Spinal cord (tissue), 10 donors: ENCODE data around the gene APOLD1. TPM values are rescaled to one million over a fixed set of nuclear protein-coding genes. Genes with fewer than 3 reads are reported as not detected.

ENCODE experiments used
- DNase-seq, 6 donors: peaks; one replicate each; pipeline versions ENCODE4 v3.0.0 to v3.0.0-alpha.2; 2013 to 2015; ENCODE audit warnings: low spot score in 6 of 6, low read depth in 4 of 6
- H3K27ac ChIP-seq: one replicate; pipeline ENCODE4 v1.5.1; 2013; ENCODE audit warnings: low read depth, low read length, control low read depth
- H3K27me3 ChIP-seq: one replicate; pipeline ENCODE4 v1.6.1; 2013; ENCODE audit warnings: low read length; ENCODE audit not compliant: control insufficient read depth, insufficient read depth
- H3K36me3 ChIP-seq: one replicate; pipeline ENCODE4 v1.6.1; 2013; ENCODE audit warnings: low read length; ENCODE audit not compliant: control insufficient read depth, insufficient read depth
- H3K4me1 ChIP-seq: one replicate; pipeline ENCODE4 v1.6.1; 2013; ENCODE audit warnings: low read length; ENCODE audit not compliant: control insufficient read depth, insufficient read depth
- H3K4me3 ChIP-seq: one replicate; pipeline ENCODE4 v1.5.1; 2013; ENCODE audit warnings: low read depth, low read length, control low read depth
- H3K9me3 ChIP-seq: one replicate; pipeline ENCODE4 v1.6.1; 2013; ENCODE audit warnings: low read length; ENCODE audit not compliant: control insufficient read depth, insufficient read depth
- WGBS: methylation state at CpG from one replicate; pipeline ENCODE4 v1.1.5; 2013; ENCODE audit warnings: missing lambda C conversion rate; ENCODE audit not compliant: insufficient coverage; 5-methylcytosine and 5-hydroxymethylcytosine counted together
- polyA plus RNA-seq, 2 donors: library from polyadenylated mRNA; unstranded; fragments of 120-200 nt; gene quantifications; one replicate each; pipeline ENCODE4 v1.2.1, GENCODE V29; 2013; ENCODE audit not compliant: insufficient read length in 2 of 2
- total RNA-seq, 2 donors: library from RNA; depleted of rRNA in 1 of 2; stranded (reverse); fragments of 120-200 nt in 1 of 2; fragments of >200 nt in 1 of 2; gene quantifications; one replicate each; pipeline versions ENCODE4 v1.2.3 to v1.2.4, GENCODE V29; 2013 to 2014
- donor health status: healthy.

APOLD1 gene
- total and polyA plus RNA-seq, 4 donors, result 13.1 to 76.2 (median 26.6) TPM

DNA sequence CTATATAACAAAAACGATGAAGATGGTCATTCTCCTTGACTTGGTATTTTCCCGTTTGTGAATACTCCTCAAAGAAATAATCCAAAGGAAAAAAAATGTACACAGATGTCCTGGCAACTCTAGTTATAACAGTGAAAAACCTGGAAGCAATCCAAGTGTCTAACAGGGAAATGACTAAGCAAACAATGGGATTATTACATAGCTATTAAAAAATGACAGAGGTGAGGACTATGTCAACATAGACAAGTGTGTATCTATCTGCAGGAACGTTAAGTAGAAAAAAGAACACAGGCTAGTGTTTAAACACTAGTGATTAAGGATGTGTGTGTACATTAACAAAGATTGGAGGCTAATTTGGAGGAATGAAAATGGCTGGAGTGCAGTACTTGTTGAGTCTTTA, 5.9 kb upstream of the APOLD1 start:
- 13% methylated on average over 1 of the region's 3 CpGs for WGBS
- Histone ChIP-seq H3K27ac (peak overlapping the region; percentile 10), H3K36me3 (no peaks in the 10 kb centered on the region), H3K9me3 (no peaks in the 10 kb centered on the region), H3K4me3 (no peak overlapping the region), H3K27me3 (no peaks in the 10 kb centered on the region), H3K4me1 (no peaks in the 10 kb centered on the region)
- DNase-seq, result peak in 1 of 6 donors; percentile 35

DNA sequence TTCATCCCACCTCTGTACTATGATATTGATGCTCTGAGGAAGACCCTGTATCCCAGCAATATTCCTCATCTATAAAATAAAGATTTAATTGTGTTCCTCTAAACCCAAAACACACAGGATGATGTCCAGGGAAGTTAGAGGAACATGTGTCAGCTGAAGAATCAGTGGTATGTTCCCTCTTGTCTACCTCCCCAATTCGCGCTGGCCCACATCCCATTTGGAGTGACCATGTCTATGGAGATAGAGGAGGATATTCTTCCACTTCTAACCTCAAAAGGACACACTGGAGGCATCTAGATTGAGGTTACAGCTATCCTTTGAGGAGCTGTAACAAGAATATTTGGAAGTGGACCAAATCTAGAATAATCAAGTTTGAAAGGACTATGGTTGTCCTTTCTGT, 1.3 kb upstream of the APOLD1 start:
- peaks cover 16% of the 10 kb centered on the region for H3K4me1 ChIP-seq
- H3K27me3 ChIP-seq, result no peaks in the 10 kb centered on the region
- H3K27ac ChIP-seq, result peak overlapping the region; percentile 95
- H3K9me3 ChIP-seq, result no peaks in the 10 kb centered on the region
- no peaks in the 10 kb centered on the region for H3K36me3 ChIP-seq
- DNase-seq, result no peak
- WGBS, result no CpG with 5 or more reads among the region's 2 CpGs
- no peak overlapping the region for H3K4me3 ChIP-seq

DNA sequence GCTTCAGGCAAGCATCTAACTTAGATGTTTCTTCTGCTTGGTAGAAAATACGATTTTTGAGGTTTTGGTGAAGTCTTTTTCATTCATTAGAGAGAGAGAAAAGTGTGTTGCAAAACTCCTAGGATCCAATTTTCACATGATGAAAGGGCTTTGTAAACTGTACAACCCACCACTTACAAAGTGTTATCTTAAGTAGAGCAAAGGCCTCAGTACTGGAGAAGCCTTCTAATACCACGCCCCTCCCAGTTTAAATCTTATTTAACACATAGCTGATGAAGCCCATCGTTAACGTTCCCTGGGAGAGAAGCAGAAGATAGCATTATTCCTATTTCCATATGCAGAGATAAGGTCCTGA, 869 bp downstream of the APOLD1 start:
- no peak for DNase-seq
- no peaks in the 10 kb centered on the region for H3K36me3 ChIP-seq
- 33% methylated on average over 3 of the region's 4 CpGs for WGBS
- no peaks in the 10 kb centered on the region for H3K27me3 ChIP-seq
- H3K4me3 ChIP-seq, result peak overlapping the region; percentile 75
- peak overlapping the region; percentile 95 for H3K27ac ChIP-seq
- peaks cover 16% of the 10 kb centered on the region for H3K4me1 ChIP-seq
- no peaks in the 10 kb centered on the region for H3K9me3 ChIP-seq

DNA sequence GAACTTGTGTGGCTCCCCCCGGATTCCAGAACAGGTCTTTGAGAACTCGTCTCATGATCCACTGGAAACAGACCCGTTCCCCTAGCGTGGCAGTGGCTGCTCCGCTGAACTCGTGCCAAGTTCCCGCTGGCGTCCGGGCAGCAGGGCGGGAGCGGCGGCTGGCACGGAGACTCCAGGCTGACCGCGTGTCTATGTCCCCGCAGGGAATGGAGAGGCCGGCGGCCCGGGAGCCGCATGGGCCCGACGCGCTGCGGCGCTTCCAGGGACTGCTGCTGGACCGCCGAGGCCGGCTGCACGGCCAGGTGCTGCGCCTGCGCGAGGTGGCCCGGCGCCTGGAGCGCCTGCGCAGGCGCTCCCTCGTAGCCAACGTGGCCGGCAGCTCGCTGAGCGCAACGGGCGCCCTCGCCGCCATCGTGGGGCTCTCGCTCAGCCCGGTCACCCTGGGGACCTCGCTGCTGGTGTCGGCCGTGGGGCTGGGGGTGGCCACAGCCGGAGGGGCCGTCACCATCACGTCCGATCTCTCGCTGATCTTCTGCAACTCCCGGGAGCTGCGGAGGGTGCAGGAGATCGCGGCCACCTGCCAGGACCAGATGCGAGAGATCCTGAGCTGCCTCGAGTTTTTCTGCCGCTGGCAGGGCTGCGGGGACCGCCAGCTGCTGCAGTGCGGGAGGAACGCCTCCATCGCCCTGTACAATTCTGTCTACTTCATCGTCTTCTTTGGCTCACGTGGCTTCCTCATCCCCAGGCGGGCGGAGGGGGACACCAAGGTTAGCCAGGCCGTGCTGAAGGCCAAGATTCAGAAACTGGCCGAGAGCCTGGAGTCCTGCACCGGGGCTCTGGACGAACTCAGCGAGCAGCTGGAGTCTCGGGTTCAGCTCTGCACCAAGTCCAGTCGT, 1.5 kb downstream of the APOLD1 start:
- peak in 4 of 6 donors; percentile 55 to 95 (median 82) for DNase-seq
- Histone ChIP-seq H3K27ac (peak overlapping the region; percentile 95), H3K4me1 (peaks cover 21% of the 10 kb centered on the region), H3K4me3 (peak overlapping the region; percentile 75), H3K36me3 (no peaks in the 10 kb centered on the region), H3K27me3 (no peaks in the 10 kb centered on the region), H3K9me3 (no peaks in the 10 kb centered on the region)
- WGBS, result 4% methylated on average over 80 of the region's 80 CpGs

DNA sequence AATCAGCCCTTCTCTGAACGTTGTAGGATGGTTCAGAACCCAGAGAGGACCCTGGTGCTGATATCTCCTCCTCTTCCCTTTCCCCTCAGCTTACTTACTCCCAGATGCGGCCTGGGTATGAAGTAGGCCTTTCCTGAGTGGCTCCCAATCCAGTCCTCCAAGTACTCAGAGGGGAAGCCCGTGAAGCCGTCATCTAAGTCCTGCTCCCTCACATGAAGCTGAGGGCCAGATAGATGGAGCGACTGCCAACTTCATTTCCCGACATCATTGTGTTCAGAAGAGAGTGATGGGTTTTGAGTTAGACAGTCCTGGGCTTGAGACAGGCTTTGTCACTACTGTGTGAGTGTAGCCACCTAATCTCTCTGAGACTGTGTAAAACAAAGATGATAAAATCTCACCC, 2.7 kb downstream of the APOLD1 start:
- 83% methylated on average over 4 of the region's 6 CpGs for WGBS
- H3K4me1 ChIP-seq, result peaks cover 27% of the 10 kb centered on the region
- DNase-seq, result peak in 1 of 6 donors; percentile 25
- no peaks in the 10 kb centered on the region for H3K36me3 ChIP-seq
- peak overlapping the region; percentile 75 for H3K4me3 ChIP-seq
- H3K27ac ChIP-seq, result peak overlapping the region; percentile 95
- H3K9me3 ChIP-seq, result no peaks in the 10 kb centered on the region
- no peaks in the 10 kb centered on the region for H3K27me3 ChIP-seq

DNA sequence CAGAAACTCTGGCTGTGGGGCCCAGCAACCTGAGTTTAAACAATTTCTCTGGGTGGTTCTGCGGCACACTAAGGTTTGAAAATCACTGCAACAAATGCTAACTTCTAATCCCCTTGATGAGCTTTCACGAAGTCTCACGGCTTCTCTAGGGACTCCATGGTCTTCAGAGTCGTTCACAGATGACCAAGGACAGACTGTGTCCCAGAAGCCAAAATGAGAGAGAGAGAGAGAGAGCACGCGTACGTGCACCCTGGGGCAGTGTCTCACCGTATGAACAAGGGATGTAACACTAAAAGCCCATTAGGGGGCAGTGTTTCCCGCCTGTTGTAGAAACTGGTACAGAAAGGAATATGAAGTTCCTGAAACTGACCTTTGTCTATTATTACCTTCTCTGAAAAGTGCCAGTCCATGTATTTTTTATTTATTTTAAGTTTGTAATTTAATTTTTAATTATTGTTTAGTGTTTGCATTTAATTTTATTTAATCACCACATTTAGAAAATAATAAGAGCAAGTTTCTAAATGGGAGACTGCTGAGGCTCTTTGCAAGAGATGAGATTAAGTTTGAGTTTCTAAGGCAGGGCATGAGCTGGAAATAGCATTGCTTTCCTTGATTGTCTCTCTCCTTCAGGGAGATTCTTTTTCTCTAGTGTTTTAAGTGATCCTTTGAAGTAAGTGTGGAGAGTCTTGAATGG, 3.4 kb downstream of the APOLD1 start:
- no peaks in the 10 kb centered on the region for H3K27me3 ChIP-seq
- no peaks in the 10 kb centered on the region for H3K36me3 ChIP-seq
- peak in 3 of 6 donors; percentile 71 to 92 (median 88) for DNase-seq
- peak overlapping the region; percentile 95 for H3K27ac ChIP-seq
- 19% methylated on average over 7 of the region's 9 CpGs for WGBS
- H3K4me1 ChIP-seq, result peaks cover 27% of the 10 kb centered on the region
- no peaks in the 10 kb centered on the region for H3K9me3 ChIP-seq
- no peak overlapping the region for H3K4me3 ChIP-seq

DNA sequence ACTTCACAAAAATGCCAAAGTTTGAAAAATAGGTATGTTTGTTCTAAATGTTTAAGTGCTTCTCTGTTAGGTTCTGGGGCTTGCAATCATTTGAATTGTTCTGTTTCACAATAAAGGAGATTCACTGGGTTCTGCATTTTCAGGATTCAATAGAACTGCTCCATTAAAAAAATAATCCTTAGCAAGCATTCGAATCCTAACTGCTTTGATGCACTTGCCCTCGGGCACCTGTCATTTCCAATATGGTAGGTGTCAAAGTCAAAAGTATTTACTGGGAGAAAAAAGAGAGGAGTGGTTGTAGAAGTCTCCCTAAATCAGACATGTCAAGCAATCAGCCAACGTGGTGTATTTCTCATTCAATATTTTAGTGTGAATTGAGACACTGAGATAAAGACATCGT, 5.5 kb downstream of the APOLD1 start:
- Histone ChIP-seq H3K27ac (no peak overlapping the region), H3K9me3 (no peaks in the 10 kb centered on the region)
- WGBS, result no CpG with 5 or more reads among the region's 4 CpGs

DNA sequence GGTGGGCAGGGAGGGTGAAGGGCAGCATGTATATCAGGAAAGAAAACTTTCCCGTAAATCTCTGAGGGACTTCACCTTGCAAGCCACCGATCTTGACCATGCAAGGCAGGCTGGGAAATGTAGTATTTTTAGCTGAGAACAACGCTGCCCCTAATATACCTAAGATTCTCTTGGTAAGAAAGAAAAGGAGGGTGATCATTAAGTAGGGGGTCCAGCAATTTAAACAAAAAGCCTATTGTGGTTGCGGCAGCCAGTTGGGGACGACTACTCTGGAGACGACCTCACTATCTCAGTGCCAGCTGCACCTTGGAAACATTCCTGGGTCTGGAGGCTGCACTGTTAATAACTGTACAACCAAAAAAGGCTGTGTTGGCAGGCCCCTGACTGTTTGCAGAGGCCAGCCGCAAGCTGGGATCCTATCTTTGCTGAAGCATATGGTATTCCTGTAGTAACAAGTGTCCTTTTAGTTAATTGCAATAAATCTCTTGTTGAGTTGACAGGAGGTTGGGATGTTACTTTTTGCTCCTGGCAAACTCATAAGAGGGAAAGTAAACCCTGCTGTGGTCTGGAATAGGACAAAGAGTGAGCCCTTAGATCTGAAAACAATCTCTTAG, 6.4 kb downstream of the APOLD1 start:
- H3K36me3 ChIP-seq, result no peaks in the 10 kb centered on the region
- peaks cover 24% of the 10 kb centered on the region for H3K4me1 ChIP-seq
- no peaks in the 10 kb centered on the region for H3K27me3 ChIP-seq
- DNase-seq, result peak in 2 of 6 donors; percentile 81 to 83
- 7% methylated on average over 4 of the region's 7 CpGs for WGBS
- H3K27ac ChIP-seq, result peak overlapping the region; percentile 67
- H3K4me3 ChIP-seq, result no peak overlapping the region
- H3K9me3 ChIP-seq, result no peaks in the 10 kb centered on the region

More for the DNA sequence above, 5.5 kb downstream of the APOLD1 start:
- no peaks in the 10 kb centered on the region for H3K27me3 ChIP-seq
- no peaks in the 10 kb centered on the region for H3K36me3 ChIP-seq
- peaks cover 24% of the 10 kb centered on the region for H3K4me1 ChIP-seq
- H3K4me3 ChIP-seq, result no peak overlapping the region
- no peak for DNase-seq

DNA sequence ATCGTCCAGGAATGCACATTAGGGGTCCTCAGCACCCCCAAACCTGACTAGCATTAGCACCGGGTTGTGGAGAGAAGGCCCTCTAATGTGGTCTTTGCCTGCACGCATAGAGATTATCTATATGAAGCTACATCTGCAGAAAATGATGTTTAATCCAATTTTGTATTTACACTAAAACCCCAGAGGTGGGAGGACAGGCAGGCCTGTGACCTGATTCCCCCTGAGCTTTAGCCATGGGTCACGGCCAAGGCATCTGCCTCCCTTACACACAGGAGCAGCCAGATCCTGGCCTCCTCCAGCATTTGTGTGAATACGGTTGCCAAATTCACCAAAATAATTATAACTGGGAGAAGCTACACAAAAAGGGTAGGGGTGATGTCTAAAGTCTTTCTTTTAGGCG, 7.0 kb downstream of the APOLD1 start:
- Histone ChIP-seq H3K36me3 (no peaks in the 10 kb centered on the region), H3K4me1 (peaks cover 19% of the 10 kb centered on the region), H3K27me3 (no peaks in the 10 kb centered on the region), H3K4me3 (no peak overlapping the region), H3K9me3 (no peaks in the 10 kb centered on the region), H3K27ac (peak overlapping the region; percentile 67)
- 40% methylated on average over 2 of the region's 6 CpGs for WGBS
- peak in 1 of 6 donors; percentile 49 for DNase-seq
